HepG2 (cell line): ENCODE data around the gene SPTSSA. TPM values are rescaled to one million over a fixed set of nuclear protein-coding genes. Genes with fewer than 3 reads are reported as not detected.

ENCODE experiments used
- CCDC6 ChIP-seq: sonication (generic); formaldehyde crosslinking; IDR thresholded peaks from 2 replicates; pipeline ENCODE4 v1.8.1; 2022; ENCODE audit warnings: mild to moderate bottlenecking, missing genetic modification reagents, moderate library complexity
- CHD4 ChIP-seq: fragments of 200-600 bp; sonication (generic); IDR thresholded peaks from 2 replicates; pipeline ENCODE4 v1.7.0; 2017; ENCODE audit warnings: mild to moderate bottlenecking, low read length, borderline replicate concordance
- ERF ChIP-seq: IDR thresholded peaks from 2 replicates; pipeline ENCODE4 v1.6.1; 2018; ENCODE audit warnings: missing biosample characterization, missing genetic modification reagents
- FOSL2 ChIP-seq: sonication (generic); formaldehyde crosslinking; IDR thresholded peaks from 2 replicates; pipeline ENCODE4 v1.4.0; 2020; ENCODE audit warnings: missing genetic modification reagents
- GABPA ChIP-seq, 2 experiments: IDR thresholded peaks; 2 replicates each; pipeline ENCODE4 v1.6.1; 2011 to 2016; ENCODE audit warnings: low read depth in 2 of 2, low read length in 1 of 2, missing biosample characterization in 1 of 2, missing genetic modification characterization in 1 of 2
- HDAC6 ChIP-seq: fragments of 200-600 bp; sonication (generic); IDR thresholded peaks from 2 replicates; pipeline ENCODE4 v1.7.0; 2017; ENCODE audit warnings: mild to moderate bottlenecking, antibody characterized with exemption, low read length, low read depth
- HMGA1 ChIP-seq: sonication (generic); formaldehyde crosslinking; conservative IDR thresholded peaks from 2 replicates; pipeline ENCODE4 v1.4.0; 2020; ENCODE audit warnings: missing genetic modification reagents
- MNT ChIP-seq: fragments of 450-650 bp; IDR thresholded peaks from 2 replicates; pipeline ENCODE4 v1.6.1; 2016
- POLR2AphosphoS5 ChIP-seq: IDR thresholded peaks from 2 replicates; pipeline ENCODE4 v1.6.1; 2012; ENCODE audit warnings: low read depth, low read length
- RBM39 ChIP-seq: fragments of 200-400 bp; formaldehyde crosslinking; IDR thresholded peaks from one replicate; pipeline ENCODE4 v1.6.1; 2018; ENCODE audit warnings: antibody characterized with exemption, mild to moderate bottlenecking, low read depth, low read length; ENCODE audit not compliant: poor library complexity, severe bottlenecking
- RNF219 ChIP-seq: sonication (generic); formaldehyde crosslinking; IDR thresholded peaks from 2 replicates; pipeline ENCODE4 v1.5.0; 2020; ENCODE audit warnings: mild to moderate bottlenecking, missing genetic modification reagents
- SIX1 ChIP-seq: sonication (generic); formaldehyde crosslinking; IDR thresholded peaks from 2 replicates; pipeline ENCODE4 v1.4.0; 2020; ENCODE audit warnings: missing genetic modification reagents, borderline replicate concordance
- SMC3 ChIP-seq: IDR thresholded peaks from 2 replicates; pipeline ENCODE4 v1.6.1; 2011; ENCODE audit warnings: low read length, improper control_type of control experiment
- ZNF12 ChIP-seq: sonication (generic); formaldehyde crosslinking; IDR thresholded peaks from 2 replicates; pipeline ENCODE4 v1.5.0; 2020; ENCODE audit warnings: missing genetic modification reagents
- ZNF143 ChIP-seq: sonication (generic); formaldehyde crosslinking; IDR thresholded peaks from 2 replicates; pipeline ENCODE4 v1.4.0; 2020; ENCODE audit warnings: missing genetic modification reagents
- ZNF333 ChIP-seq: sonication (generic); formaldehyde crosslinking; IDR thresholded peaks from 2 replicates; pipeline ENCODE4 v1.4.0; 2020; ENCODE audit warnings: mild to moderate bottlenecking, missing genetic modification reagents, borderline replicate concordance
- ZNF644 ChIP-seq: IDR thresholded peaks from 2 replicates; pipeline ENCODE4 v1.6.1; 2016; ENCODE audit warnings: low read depth
- ZNF703 ChIP-seq: sonication (generic); formaldehyde crosslinking; IDR thresholded peaks from 2 replicates; pipeline ENCODE4 v1.5.1; 2020; ENCODE audit warnings: missing genetic modification reagents, mild to moderate bottlenecking, moderate library complexity, borderline replicate concordance
- ZNF784 ChIP-seq: sonication (generic); formaldehyde crosslinking; IDR thresholded peaks from 2 replicates; pipeline ENCODE4 v1.5.1; 2020; ENCODE audit warnings: missing genetic modification reagents, mild to moderate bottlenecking, borderline replicate concordance
- ZZZ3 ChIP-seq: sonication (generic); formaldehyde crosslinking; IDR thresholded peaks from 2 replicates; pipeline ENCODE4 v1.4.0; 2020; ENCODE audit warnings: missing genetic modification reagents, mild to moderate bottlenecking, borderline replicate concordance
- polyA plus RNA-seq, 8 experiments: library from polyadenylated mRNA; depleted of rRNA in 3 of 8; stranded (reverse) in 7 of 8; unstranded in 1 of 8; fragments of >200 nt; fragmentation: Illumina TruSeq in 4 of 8; extraction: Trizol in 4 of 8; gene quantifications; 2 replicates each; pipeline versions ENCODE4 v1.2.1 to v1.2.3, GENCODE V29; 2011 to 2016; ENCODE audit warnings: low read depth in 4 of 8, missing spikeins in 1 of 8, mixed read lengths in 1 of 8; ENCODE audit not compliant: insufficient read depth in 1 of 8
- total RNA-seq, 5 experiments: library from RNA; depleted of rRNA; stranded (reverse); fragments of >200 nt; fragmentation: Illumina TruSeq; extraction: Trizol; gene quantifications; 2 replicates each; pipeline ENCODE4 v1.2.3, GENCODE V29; 2016; ENCODE audit warnings: low read depth in 1 of 5
- TF ChIP-seq, protein P1 (sequence below): sonication (generic); formaldehyde crosslinking; IDR thresholded peaks from 2 replicates; pipeline ENCODE4 v1.9.0; 2021; ENCODE audit warnings: missing genetic modification reagents, borderline replicate concordance
- TF ChIP-seq, protein P2 (sequence below): sonication (generic); formaldehyde crosslinking; IDR thresholded peaks from 2 replicates; pipeline ENCODE4 v1.4.0; 2020; ENCODE audit warnings: mild to moderate bottlenecking, missing genetic modification reagents

SPTSSA gene
- total and polyA plus RNA-seq, 2 of the 13 experiments (the other 11 are each of a cell fraction or from before 2014, with no cell fraction given), result 19.1 to 86.1 TPM

DNA sequence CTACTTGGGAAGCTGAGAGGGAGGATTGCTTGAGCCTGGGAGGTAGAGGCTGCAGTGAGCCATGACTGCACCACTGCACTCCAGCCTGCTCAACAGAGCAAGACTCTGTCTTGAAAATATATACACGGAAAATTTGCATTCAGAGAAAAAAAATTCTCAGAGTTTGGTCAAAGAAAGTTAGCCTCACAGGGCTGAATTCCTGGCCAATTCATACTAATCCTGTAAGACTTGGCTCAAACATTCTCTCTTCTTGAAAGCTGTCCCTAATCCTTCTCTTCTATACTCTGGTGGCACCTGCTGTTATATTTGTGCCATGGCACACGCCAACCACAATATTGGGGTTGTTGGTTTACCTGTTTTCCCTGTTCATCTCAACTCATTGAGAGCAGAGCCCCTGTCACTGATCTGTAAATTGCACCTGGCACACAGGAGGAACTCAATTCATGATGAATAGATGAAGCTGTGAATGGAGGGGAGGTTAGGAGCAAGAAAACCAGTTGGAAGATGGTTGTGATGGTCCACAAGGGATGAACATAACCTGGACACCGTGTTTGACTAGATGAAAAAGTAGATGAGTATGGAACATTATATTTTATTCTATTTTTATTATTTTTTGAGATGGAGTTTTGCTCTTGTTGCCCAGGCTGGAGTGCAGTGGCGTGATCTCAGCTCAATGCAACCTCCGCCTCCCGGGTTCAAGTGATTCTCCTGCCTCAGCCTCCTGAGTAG lies 36.8 kb upstream of the SPTSSA start (continued):
- TF ChIP-seq, protein P1, sequence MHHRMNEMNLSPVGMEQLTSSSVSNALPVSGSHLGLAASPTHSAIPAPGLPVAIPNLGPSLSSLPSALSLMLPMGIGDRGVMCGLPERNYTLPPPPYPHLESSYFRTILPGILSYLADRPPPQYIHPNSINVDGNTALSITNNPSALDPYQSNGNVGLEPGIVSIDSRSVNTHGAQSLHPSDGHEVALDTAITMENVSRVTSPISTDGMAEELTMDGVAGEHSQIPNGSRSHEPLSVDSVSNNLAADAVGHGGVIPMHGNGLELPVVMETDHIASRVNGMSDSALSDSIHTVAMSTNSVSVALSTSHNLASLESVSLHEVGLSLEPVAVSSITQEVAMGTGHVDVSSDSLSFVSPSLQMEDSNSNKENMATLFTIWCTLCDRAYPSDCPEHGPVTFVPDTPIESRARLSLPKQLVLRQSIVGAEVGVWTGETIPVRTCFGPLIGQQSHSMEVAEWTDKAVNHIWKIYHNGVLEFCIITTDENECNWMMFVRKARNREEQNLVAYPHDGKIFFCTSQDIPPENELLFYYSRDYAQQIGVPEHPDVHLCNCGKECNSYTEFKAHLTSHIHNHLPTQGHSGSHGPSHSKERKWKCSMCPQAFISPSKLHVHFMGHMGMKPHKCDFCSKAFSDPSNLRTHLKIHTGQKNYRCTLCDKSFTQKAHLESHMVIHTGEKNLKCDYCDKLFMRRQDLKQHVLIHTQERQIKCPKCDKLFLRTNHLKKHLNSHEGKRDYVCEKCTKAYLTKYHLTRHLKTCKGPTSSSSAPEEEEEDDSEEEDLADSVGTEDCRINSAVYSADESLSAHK (CRISPR knock-in tag), result no peak
- TF ChIP-seq POLR2AphosphoS5 (no peak), ZNF644 (no peak), ZNF12 (CRISPR knock-in tag) (peak; percentile 5; the same call in 1 of the 2 replicates), ZNF143 (CRISPR knock-in tag) (no peak), SMC3 (peak; percentile 98), RNF219 (no peak), HMGA1 (CRISPR knock-in tag) (no peak), RBM39 (no peak), GABPA (IDR thresholded peaks at IDR 0.05; ENCODE audit: low read depth, low read length) (no peak), GABPA (CRISPR knock-in tag; IDR thresholded peaks at IDR 0.05; ENCODE audit: low read depth) (no peak), MNT (no peak), HDAC6 (no peak), ZNF703 (CRISPR knock-in tag) (no peak), FOSL2 (CRISPR knock-in tag) (no peak), ZNF784 (CRISPR knock-in tag) (no peak), ZZZ3 (CRISPR knock-in tag) (no peak), ERF (CRISPR knock-in tag) (0 out of 2 replicates have a peak, but pooled peaks have one; percentile 18), CHD4 (no peak), ZNF333 (CRISPR knock-in tag) (no peak), CCDC6 (CRISPR knock-in tag) (no peak; the same call in 1 of the 2 replicates), SIX1 (0 out of 2 replicates have a peak, but pooled peaks have one; percentile 13)
- TF ChIP-seq, protein P2, sequence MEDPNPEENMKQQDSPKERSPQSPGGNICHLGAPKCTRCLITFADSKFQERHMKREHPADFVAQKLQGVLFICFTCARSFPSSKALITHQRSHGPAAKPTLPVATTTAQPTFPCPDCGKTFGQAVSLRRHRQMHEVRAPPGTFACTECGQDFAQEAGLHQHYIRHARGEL, result no peak
